ENCODE measurements around the gene TMEM200A.

DNA sequence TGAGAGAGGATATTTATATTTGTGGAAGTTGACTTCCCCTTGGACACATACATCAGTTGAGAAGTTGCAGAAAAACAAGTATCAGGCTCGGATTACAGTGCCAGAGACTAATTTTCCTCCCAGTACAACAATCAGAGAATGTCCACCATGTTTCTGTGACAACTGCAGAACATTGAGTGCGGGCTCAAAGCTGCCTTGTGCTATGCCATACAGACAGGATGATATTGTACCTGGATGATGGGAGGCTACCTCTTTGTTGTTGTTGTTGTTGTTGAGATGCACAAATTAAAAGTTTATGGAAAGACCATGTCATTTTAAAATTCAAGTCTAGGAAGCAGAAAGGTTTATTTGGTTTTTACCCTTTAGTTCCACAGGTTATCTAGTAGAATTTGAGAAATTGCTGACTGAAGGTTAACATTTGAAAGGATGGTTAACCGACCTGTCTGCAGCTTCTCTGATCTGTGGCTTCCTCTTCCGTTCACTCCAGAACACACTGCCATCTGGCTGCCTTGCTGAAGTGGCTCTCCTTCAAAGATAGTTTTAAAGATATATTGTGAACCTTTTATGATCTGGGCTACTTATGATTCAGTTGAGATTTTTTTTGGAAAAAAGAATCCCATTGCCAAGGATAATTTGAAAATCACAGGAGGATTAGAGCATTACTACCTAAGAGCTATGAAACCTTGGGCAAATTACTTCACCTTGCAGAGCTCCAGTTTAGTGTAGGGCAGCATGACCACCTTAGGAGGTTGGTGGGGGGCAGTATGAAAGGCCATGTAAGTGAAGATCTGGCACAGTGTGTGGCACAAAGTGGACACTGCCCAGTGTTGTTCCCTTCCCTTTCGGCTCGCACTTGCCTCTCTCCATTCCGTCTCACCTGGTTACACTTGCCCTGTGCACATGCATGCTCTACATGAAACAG is 15.9 kb downstream of the TMEM200A start:
- TF ChIP-seq, protein P1, sequence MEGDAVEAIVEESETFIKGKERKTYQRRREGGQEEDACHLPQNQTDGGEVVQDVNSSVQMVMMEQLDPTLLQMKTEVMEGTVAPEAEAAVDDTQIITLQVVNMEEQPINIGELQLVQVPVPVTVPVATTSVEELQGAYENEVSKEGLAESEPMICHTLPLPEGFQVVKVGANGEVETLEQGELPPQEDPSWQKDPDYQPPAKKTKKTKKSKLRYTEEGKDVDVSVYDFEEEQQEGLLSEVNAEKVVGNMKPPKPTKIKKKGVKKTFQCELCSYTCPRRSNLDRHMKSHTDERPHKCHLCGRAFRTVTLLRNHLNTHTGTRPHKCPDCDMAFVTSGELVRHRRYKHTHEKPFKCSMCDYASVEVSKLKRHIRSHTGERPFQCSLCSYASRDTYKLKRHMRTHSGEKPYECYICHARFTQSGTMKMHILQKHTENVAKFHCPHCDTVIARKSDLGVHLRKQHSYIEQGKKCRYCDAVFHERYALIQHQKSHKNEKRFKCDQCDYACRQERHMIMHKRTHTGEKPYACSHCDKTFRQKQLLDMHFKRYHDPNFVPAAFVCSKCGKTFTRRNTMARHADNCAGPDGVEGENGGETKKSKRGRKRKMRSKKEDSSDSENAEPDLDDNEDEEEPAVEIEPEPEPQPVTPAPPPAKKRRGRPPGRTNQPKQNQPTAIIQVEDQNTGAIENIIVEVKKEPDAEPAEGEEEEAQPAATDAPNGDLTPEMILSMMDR (IDR thresholded peaks at IDR 0.05), result no peak
- TF ChIP-seq POLR2AphosphoS5 (IDR thresholded peaks at IDR 0.05; ENCODE audit: low read depth, low read length), result no peak
- TF ChIP-seq, protein P2, sequence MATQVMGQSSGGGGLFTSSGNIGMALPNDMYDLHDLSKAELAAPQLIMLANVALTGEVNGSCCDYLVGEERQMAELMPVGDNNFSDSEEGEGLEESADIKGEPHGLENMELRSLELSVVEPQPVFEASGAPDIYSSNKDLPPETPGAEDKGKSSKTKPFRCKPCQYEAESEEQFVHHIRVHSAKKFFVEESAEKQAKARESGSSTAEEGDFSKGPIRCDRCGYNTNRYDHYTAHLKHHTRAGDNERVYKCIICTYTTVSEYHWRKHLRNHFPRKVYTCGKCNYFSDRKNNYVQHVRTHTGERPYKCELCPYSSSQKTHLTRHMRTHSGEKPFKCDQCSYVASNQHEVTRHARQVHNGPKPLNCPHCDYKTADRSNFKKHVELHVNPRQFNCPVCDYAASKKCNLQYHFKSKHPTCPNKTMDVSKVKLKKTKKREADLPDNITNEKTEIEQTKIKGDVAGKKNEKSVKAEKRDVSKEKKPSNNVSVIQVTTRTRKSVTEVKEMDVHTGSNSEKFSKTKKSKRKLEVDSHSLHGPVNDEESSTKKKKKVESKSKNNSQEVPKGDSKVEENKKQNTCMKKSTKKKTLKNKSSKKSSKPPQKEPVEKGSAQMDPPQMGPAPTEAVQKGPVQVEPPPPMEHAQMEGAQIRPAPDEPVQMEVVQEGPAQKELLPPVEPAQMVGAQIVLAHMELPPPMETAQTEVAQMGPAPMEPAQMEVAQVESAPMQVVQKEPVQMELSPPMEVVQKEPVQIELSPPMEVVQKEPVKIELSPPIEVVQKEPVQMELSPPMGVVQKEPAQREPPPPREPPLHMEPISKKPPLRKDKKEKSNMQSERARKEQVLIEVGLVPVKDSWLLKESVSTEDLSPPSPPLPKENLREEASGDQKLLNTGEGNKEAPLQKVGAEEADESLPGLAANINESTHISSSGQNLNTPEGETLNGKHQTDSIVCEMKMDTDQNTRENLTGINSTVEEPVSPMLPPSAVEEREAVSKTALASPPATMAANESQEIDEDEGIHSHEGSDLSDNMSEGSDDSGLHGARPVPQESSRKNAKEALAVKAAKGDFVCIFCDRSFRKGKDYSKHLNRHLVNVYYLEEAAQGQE (IDR thresholded peaks at IDR 0.05; ENCODE audit: insufficient read depth in 1 of 2, low read depth in 2 of 2, low read length in 1 of 2), result no peak

All from Panc1 (cell line).